Activated CD8-positive, alpha-beta memory T cell treated with anti-CD3 and anti-CD28 coated beads, Interleukin-2, amount 50 U/mL, for 24 hours (primary cell): ENCODE measurements around the gene ALDH3A1.

Source experiments
- DNase-seq: peaks from one replicate; pipeline ENCODE4 v3.0.0-alpha.2; 2020; ENCODE audit errors: extremely low read depth

The ALDH3A1 gene

GRCh38 chr17:19740933-19741332 lies 7.2 kb downstream of the ALDH3A1 start:
- DNase-seq = no peak

DNA sequence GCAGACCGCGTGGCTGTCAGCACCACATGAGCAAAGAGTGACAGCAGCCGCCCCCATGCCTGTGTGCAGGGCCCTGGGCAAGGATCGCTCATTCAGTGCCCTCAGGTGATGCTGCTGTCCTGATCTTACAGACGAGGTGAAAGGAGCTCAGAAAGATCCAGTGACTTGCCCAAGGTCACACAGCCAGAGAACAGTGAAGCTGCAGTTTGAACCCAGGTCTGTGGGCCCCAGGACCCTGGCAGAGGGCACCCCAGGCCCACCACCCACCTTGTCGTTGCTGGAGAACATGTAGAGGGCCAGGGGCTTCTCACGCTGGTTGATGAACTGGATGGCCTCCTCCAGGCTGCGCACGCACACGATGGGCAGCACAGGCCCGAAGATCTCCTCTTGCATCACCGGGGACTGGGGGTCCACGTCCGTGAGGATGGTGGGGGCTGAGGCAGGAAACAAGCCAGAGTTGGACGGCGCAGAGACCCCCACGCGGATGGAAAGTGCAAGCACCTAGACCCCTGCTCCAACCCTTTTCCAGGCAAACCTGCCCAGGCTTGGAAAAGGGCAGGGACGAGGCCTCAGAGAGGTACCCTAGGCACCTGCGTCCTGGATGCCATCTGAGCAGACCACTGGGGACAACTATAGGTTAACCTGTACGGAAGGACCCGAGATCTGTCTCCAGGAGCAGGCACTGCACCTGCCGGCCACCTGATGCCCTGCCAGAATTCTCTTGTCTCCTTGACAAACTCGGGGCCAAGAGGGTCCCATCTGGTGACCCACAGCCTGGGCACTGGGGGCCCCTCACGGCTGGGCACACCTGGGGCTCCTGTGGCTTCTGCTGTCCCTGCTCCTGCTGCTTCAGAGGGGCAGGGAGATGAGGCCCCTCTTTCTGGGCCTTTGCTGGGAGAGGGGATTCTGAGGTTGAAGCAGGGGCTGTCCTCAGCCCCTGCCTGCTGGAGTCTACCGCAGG lies 8.6 kb downstream of the ALDH3A1 start:
- no peak for DNase-seq

- DNase-seq = no peak
Measured at GRCh38 chr17:19738757-19739156, 9.3 kb downstream of the ALDH3A1 start.

DNA sequence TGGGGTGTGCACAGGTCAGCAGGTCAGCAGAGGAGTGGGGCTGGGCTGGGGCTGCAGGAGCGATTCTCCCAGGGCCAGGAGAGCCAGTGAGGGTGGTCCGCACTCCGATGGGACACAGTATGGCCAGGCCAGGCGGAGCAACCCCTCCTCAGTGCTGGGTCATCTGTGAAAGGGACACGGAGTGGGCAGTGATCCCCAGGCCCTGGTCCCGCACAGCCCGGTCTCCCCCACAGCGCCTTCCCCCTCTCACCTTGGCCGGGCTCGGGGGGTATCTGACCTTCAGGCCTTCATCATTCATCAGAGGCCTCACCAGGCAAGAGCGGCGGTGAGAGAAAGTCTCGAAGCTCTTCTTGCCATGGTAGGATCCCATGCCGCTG lies 10.0 kb downstream of the ALDH3A1 start:
- no peak for DNase-seq

GRCh38 chr17:19737305-19738072 lies 10.6 kb downstream of the ALDH3A1 start:
- DNase-seq = no peak

- no peak for DNase-seq
Measured at GRCh38 chr17:19736071-19736470, 12.0 kb downstream of the ALDH3A1 start.

DNA sequence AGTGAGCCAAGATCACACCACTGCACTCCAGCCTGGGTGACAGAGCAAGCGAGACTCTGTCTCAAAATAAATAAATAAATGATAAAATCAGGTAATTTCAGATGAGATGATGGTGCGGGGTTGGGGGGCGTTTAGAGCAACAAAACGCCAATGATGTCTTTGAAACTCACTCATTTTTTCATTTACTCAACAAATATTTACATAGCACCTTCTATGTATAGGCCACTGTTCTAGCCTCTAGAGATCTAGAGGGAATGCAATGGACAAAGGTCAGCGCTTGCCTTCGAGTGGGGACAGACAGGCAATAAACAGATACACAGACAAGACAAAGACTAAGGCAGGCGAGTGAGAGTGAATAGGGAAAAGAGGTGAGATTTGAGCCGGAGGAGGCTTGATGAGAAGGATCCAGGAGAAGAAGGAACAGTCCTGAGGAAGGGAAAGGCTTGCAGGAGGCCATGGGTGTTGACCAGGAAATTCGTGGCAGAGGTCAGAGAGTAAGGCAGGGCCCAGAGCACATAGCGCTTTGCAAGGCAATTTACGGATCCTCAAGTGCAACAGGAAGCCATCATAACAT lies 14.1 kb downstream of the ALDH3A1 start:
- no peak for DNase-seq

DNA sequence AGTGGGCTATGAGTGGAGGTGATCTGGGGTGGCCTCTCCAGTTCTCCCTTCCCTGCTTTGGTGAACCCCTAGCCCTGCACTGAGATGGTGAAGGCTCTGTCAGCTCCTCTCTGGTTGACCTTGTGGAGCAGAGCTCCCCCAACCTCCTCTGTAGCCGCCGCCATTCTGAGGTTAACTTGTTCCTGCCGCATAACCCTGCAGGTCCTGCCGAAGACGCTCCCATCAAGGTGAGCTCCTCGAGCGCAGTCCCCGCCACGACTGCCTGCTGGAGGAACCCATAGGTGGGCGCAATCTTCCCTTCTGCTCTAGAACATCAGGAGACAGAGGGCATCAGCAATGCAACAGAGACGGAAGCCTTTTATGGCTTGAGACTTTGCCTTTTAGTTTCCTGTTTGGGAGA lies 16.5 kb downstream of the ALDH3A1 start:
- DNase-seq = no peak

DNA sequence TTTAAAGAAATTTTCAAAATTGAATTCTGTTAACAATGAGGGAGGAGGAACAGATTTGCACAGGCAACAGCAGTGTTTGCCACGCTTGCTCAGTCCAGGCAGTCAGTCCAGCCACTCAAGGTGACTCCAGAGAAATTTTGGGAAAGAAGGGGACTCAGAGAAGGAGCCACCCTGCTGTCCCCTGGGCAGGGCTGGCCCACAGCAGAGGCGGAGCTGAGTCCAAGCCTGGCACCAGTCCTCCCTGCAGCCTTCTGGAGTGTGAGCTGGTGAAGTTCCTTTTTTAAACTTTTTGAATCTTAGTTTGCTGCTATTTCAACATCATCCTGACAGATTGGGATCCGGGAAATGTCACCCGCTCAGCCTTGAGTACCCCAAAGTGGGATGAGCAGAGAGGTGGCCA lies 17.3 kb downstream of the ALDH3A1 start:
- no peak for DNase-seq

- no peak for DNase-seq
Measured at GRCh38 chr17:19729900-19730299, 18.2 kb downstream of the ALDH3A1 start.

GRCh38 chr17:19728084-19728495 lies 20.0 kb downstream of the ALDH3A1 start:
- DNase-seq = no peak

GRCh38 chr17:19727501-19728078 lies 20.5 kb downstream of the ALDH3A1 start:
- no peak for DNase-seq

DNA sequence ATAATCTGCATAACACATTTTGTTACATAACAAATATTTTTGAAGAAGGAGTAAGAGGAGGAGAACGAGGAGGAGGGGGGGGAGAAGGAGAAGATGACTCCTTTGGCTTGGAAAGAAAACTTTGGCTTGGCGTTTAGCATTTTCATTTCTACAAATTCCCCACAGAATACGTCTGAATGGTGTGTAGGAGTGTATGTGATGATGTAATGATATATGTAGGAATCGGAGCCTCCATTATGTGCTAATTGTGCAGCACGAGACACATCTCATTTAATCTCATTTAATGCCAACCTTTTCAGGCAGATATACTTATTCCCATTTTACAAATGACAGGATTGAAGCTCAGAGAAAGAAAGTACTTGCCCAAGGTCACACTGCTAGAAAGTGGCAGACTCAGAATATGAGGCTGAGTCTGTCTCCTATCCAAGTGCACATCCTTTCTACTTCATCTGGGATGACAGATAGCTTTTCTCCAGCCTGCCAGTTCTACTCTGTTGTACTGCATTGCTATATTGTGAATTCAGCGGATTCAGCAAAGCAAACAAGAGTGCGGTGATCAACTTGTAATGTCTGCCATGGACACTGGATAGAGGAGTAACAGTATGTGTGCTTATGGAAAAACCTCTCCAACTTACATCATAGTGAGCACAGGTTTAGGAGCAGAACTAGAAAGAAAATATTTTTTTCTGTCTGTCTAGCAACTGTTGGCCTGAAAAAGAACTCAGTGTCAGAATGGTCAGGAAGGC lies 21.3 kb downstream of the ALDH3A1 start:
- no peak for DNase-seq

GRCh38 chr17:19725486-19725885 lies 22.6 kb downstream of the ALDH3A1 start:
- no peak for DNase-seq

GRCh38 chr17:19724501-19725420 lies 23.3 kb downstream of the ALDH3A1 start:
- no peak for DNase-seq

GRCh38 chr17:19723964-19724363 lies 24.1 kb downstream of the ALDH3A1 start:
- DNase-seq = no peak

DNA sequence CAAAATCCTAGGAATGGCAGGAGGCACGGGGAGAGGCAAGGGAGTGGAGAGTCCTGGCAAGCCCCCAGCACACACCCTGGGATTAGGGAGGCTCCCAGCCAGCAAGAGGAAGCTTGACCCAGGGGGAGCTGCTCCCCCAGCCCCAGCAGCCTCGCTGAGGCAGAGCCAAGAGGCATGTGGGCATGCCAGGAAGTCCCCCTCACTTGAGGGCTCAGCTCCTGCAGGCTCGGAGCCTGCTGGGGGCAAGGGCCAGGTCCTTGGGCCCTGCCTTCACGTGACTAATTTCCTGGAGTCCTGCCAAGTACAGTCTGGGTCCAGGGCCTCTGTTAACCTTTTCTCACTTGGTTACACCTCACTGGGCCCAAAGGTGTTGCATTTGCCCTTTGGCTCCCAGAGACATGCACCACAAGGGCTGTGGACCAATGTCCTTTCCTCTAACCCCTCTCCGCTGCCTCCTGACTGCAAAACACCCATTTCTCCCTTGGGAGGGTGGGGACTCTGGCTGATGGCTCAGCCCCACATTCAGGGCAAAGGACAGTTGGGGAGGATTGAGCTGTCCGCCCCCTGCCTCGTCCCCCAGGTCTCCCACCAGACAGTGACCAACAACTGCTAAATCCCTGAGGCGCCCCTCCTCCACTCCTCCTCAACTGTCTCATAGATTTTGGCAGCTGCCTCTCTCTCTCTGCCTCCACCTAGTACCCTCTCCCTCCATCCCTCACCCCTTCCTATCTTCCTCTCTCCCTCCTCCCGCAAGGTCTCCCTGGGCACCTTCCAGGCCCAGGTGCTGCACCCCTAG lies 27.3 kb downstream of the ALDH3A1 start:
- DNase-seq = no peak

GRCh38 chr17:19720210-19720475 lies 28.0 kb downstream of the ALDH3A1 start:
- DNase-seq = no peak

DNA sequence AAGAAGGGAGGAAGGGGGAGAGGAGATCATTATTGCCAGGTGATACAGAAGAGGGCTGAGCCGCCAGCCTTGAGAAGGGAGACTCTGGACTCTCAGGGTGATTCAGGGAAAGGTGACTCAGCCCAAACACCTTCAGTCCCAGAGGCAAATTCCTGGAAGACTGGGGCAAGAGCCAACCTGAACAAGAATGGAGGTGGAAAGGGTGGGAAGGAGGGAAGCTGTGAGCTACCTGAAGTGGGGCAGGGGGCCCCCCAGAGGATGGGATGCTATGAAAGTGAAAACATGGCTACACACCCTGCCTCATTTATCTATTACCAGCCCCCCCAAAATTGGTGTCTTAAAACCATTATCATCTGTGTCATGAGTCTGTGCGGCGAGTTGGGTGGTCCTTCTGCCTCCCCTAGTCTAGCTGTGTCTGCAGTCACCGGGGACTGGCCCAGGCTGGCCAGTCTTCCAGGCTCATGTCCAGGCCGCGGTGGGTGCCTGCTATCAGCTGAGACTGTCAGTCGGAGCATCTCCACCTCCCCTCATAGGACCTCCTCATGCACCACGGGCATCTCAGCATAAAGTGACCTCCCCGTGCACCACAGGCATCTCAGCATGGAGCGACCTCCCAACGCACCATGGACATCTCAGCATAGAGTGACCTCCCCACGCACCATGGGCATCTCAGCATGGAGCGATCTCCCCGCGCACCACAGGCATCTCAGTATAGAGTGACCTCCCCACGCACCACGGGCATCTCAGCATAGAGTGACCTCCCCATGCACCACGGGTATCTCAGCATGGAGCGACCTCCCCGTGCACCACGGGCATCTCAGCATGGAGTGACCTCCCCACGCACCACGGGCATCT lies 28.5 kb downstream of the ALDH3A1 start:
- no peak for DNase-seq
